Bronchus fibroblast of lung (primary cell): ENCODE results near the gene MAPK4. TPM values are rescaled to one million over a fixed set of nuclear protein-coding genes. Genes with fewer than 3 reads are reported as not detected.

Experiments
- total RNA-seq: library from RNA; depleted of rRNA; stranded (reverse); fragments of >200 nt; gene quantifications from 2 replicates; pipeline ENCODE4 v1.2.3, GENCODE V29; 2015

MAPK4 gene
- total RNA-seq: not detected in 2 replicates

DNA sequence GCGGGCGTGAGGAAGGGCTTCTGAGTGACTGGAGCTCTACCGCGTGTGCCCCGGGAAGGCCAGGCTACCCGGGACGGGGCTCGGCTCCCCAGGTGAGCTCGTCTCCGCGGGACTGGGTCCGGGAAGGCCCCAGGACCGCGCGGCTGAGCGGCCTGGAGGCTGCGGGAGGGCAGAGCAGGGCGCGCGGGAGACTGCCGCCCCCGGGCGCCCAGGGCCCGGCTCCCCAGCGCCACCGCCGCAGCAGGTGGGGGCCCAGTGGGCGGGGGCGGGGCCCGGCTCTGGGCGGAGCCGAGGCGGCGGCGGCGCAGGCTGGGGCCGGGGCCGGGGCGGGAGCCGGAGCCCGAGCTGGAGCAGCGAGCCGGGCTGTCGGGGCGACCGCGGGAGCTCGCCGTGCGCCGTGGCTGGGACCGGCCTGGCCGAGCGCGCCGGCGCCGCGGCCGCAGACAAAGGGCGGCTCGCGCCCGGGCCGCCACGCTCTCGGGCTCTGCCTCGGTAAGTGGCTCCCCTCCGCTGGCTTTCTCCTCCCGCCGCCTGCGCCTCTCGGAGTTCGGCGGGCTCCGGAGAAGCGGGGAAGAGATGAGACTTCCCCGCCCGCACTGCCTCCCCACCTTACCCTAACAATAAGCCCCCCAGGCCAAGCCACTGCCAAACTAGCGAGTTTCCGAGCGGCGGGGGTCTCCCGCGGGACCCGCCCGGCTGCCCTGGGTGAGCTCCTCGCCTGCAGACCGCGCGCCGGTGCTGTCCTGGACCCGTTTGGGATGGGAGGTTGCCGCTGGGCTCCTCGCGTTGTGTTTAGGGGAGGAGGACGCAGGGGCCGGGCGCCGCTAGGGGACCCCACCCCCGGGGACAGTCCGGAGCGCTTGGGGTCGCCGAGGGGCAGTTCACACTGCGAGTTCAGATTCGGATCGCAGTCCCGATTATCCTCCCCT is at the start of gene MAPK4:
Gene MAPK4, plus strand, starts transcription at position 336 of the 929 bp plus-strand sequence. CDS start 103,872 bp downstream, outside the sequence.

Other genes starting within 250 kb of the MAPK4 start
- 28.5 and 32.6 TPM in 2 replicates for gene SKA1, start 185.0 kb upstream of the MAPK4 start, total RNA-seq